ACC112 (cell line): ENCODE data around the gene DOK6.

ENCODE experiments used
- H2AFZ ChIP-seq: fragments of 200-600 bp; sonication (generic); one replicate; pipeline ENCODE4 v1.6.0; 2017; ENCODE audit warnings: antibody characterized with exemption, low read length; ENCODE audit not compliant: unreplicated experiment
- H3K27ac ChIP-seq: fragments of 200-600 bp; sonication (generic); 2 replicates; pipeline ENCODE4 v1.5.1; 2014; ENCODE audit warnings: low read depth, mild to moderate bottlenecking, antibody characterized with exemption, low read length, moderate library complexity
- H3K27me3 ChIP-seq: fragments of 200-600 bp; sonication (generic); 2 replicates; pipeline ENCODE4 v1.6.1; 2014; ENCODE audit warnings: mild to moderate bottlenecking, antibody characterized with exemption, low read length, moderate library complexity, mixed read lengths; ENCODE audit not compliant: insufficient read depth
- H3K36me3 ChIP-seq: fragments of 200-600 bp; sonication (generic); 2 replicates; pipeline ENCODE4 v1.6.1; 2016; ENCODE audit warnings: mild to moderate bottlenecking, antibody characterized with exemption, low read length, moderate library complexity, mixed read lengths; ENCODE audit not compliant: insufficient read depth
- H3K4me1 ChIP-seq: fragments of 200-600 bp; sonication (generic); one replicate; pipeline ENCODE4 v1.6.1; 2016; ENCODE audit warnings: low read length, mixed read lengths; ENCODE audit not compliant: insufficient read depth, unreplicated experiment, control insufficient read depth
- H3K4me3 ChIP-seq: fragments of 200-600 bp; sonication (generic); 2 replicates; pipeline ENCODE4 v1.5.1; 2014; ENCODE audit warnings: mild to moderate bottlenecking, low read depth, low read length
- H3K79me2 ChIP-seq: fragments of 200-600 bp; sonication (generic); one replicate; pipeline ENCODE4 v1.6.0; 2016; ENCODE audit warnings: low read length; ENCODE audit not compliant: control insufficient read depth, unreplicated experiment, insufficient read depth

The DOK6 gene

DNA sequence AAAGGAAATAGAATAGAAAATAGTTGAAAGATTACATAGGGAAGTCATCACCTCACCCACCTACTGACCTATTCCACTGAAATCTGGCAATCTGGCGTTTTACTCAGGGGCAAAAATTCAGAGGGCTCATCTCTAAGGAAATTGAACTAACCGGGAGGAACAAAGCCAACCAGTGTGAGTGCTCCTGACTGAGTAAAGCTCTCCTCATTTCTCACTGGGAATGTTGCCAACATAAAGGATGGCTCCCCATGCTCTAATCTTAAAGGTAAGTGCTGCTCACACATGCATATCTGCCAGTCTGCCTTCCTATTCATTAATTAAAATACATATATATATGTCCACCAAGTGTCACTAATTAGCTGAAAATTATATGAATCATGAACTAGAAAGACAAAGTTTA is 13.5 kb upstream of the DOK6 start:
- Histone ChIP-seq H3K36me3 (no peaks in the 10 kb centered on the region), H3K4me1 (no peaks in the 10 kb centered on the region), H3K4me3 (no peak overlapping the region), H3K79me2 (no peaks in the 10 kb centered on the region), H3K27me3 (no peaks in the 10 kb centered on the region), H2AFZ (no peak overlapping the region), H3K27ac (no peak overlapping the region)

DNA sequence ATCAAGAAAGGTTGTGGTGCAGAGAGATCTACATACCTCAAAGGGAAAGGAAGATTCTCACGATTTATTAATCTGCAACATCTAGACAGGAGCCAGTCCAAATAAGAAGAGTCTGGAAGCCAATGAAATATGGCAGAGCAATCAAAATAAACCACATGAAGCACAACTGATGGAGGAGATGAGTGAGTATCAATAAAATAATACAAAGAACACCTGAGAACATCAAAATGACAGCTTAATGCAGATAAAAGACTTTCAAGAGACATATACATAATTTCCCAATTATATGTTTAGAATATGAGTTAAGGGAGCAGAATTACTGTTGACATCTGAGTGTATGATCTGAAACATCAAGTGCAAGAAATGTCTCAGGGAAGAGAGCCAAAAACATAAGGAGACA is 12.5 kb upstream of the DOK6 start:
- Histone ChIP-seq H3K4me3 (no peak overlapping the region), H3K27ac (no peak overlapping the region), H3K27me3 (no peaks in the 10 kb centered on the region), H3K79me2 (no peaks in the 10 kb centered on the region), H3K36me3 (no peaks in the 10 kb centered on the region), H2AFZ (no peak overlapping the region), H3K4me1 (no peaks in the 10 kb centered on the region)

DNA sequence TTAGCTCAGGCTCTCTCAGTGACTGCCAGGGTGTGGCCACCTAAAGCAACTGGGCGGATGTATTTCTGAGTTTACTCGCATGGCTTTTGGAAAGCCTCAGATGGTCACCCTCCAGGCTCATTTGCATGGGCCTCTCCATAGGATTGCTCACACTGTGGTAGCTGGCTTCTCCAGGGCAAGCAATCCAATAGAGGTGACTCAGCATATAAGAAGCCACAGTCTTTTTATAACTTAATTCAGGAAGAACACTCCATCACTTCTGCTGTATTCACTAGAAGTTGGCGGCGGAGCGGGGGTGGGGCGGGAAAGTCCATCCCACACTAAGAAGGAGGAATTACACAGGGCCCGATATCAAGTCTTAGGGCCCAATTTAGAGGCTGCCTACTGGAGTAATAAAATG is 3.6 kb upstream of the DOK6 start:
- H3K27ac ChIP-seq, result no peak overlapping the region
- no peak overlapping the region for H2AFZ ChIP-seq
- peaks cover 4% of the 10 kb centered on the region for H3K27me3 ChIP-seq
- H3K79me2 ChIP-seq, result no peaks in the 10 kb centered on the region
- no peaks in the 10 kb centered on the region for H3K36me3 ChIP-seq
- H3K4me3 ChIP-seq, result no peak overlapping the region
- no peaks in the 10 kb centered on the region for H3K4me1 ChIP-seq

DNA sequence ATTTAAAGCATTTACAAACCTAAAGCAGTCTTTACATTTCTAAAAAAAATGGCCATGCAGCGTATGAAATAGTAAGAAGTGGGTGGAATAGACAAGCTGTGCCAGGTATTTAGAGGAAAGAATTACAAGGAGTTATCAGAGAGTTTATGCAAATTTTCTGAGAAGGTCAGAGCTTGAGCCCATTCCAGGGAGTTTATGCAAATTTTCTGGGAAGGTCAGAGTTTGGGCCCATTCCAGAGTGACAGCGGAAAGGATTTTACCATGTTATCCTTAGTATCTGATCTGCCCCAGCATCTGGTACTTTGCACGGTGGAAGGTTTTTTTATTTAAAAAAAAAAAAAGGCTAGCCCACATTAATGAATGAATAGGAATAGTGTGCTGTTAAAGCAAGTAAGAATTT is 1.4 kb upstream of the DOK6 start:
- H3K4me1 ChIP-seq, result no peaks in the 10 kb centered on the region
- H3K4me3 ChIP-seq, result no peak overlapping the region
- H3K27me3 ChIP-seq, result peaks cover 17% of the 10 kb centered on the region
- H3K36me3 ChIP-seq, result no peaks in the 10 kb centered on the region
- no peaks in the 10 kb centered on the region for H3K79me2 ChIP-seq
- no peak overlapping the region for H3K27ac ChIP-seq
- H2AFZ ChIP-seq, result no peak overlapping the region

DNA sequence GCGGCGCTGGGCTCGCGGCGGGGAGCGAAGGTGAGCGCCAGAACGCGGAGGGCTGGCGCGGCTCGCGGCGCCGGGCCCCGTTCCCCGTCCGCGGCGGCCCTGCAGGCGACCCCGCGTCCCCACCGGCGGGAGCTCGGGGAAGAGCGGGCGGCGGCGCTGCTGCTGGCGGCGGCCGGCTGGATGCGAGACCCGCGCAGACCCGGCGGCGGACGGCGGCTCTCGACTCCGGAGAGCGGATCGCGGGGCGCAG is 213 bp downstream of the DOK6 start:
- H2AFZ ChIP-seq, result peak overlapping the region; percentile 60
- peak overlapping the region; percentile 75 for H3K4me3 ChIP-seq

DNA sequence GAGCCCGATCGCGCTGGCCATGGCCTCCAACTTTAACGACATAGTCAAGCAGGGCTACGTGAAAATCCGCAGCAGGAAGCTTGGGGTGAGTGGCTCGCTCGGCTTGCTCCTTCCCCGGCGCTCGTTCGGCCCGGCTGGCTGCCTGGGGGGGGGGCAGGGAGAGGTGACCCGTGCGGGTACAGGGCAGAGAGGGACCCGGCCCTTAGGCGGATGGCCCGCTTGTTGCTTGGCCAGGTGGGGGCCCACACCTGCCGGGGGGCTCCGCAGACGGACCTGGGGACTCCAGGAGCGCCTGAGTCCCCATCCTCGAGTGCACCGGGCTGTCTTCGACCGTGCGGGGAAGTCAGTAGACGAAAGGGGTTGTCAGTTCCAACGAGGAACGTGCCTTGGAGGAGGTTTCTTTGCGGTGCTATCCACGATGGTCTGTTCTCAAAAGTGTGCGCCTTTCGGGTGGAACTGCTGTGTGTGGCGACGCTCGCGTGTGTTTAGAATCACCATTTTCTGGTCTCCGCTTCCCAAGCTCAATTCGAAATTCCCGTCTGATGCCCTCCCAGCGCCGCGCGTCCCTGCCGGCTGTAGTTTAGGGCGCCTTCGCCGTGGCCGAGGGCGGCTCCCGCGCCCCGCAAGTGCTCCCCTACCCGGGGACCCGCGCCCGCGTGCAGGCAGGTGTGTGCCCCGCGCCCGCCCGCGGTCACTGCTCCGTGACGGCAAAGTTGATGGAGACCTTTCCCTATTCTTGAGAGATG is 711 bp downstream of the DOK6 start:
- H2AFZ ChIP-seq, result peak overlapping the region; percentile 72
- no peak overlapping the region for H3K27ac ChIP-seq
- H3K79me2 ChIP-seq, result no peaks in the 10 kb centered on the region
- peak overlapping the region; percentile 75 for H3K4me3 ChIP-seq
- H3K36me3 ChIP-seq, result no peaks in the 10 kb centered on the region
- peaks cover 17% of the 10 kb centered on the region for H3K27me3 ChIP-seq
- no peaks in the 10 kb centered on the region for H3K4me1 ChIP-seq

More for the DNA sequence above, 213 bp downstream of the DOK6 start:
- no peaks in the 10 kb centered on the region for H3K36me3 ChIP-seq
- H3K27ac ChIP-seq, result no peak overlapping the region
- no peaks in the 10 kb centered on the region for H3K4me1 ChIP-seq
- no peaks in the 10 kb centered on the region for H3K79me2 ChIP-seq
- peaks cover 17% of the 10 kb centered on the region for H3K27me3 ChIP-seq

DNA sequence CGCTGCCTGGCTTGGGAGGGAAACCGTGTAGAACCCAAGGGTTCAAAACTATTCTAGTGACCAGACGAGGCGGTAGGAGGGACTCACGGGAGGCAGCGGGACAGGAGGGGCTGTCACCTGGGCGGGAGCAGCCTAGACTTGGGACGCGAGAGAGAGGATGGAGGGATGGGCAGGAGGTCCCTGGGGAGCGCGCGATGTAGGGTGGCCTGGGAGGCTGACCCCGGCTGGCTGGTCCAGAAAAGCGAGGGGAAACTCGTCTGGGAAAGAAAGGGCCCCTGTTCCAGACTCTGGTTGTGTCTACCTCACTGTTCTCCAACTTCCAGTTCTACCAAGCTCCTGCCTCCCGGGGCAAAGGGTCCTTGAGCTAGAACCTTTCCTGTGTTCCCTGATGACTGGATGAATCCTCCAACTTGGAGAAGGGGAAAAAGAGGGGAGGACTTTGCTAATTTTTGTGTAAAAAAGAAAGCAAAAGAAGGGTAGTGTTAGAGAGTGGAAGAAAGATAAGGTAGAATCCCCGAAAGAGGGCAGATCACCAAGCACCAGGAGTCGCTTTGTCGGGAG is 1.4 kb downstream of the DOK6 start:
- Histone ChIP-seq H2AFZ (peak overlapping the region; percentile 72), H3K4me3 (peak overlapping the region; percentile 75), H3K27me3 (peaks cover 17% of the 10 kb centered on the region)

DNA sequence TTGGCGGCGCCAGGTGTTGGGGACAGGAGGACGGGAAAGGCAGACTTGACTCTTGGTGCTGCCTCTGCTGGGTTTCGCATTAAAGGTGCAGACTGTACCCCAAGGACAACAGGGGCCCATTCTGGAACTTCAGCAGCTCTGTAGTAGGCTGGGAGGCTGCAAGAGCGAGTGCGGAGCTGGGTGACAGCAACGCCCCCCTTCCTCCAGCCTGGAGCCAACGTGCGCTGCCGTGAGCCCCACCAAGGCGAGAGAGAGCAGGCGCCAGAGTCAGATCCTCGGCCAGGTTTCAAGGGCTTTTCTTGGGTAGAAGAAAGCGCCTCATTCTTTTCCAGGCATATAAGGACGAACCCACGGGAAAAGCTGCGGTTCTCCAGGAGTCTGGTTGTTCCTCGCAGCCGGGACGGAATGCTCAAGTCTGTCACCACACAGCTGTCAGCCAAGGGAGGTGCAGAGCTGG is 1.9 kb downstream of the DOK6 start:
- Histone ChIP-seq H3K27ac (no peak overlapping the region), H3K36me3 (no peaks in the 10 kb centered on the region), H3K4me1 (no peaks in the 10 kb centered on the region), H3K79me2 (no peaks in the 10 kb centered on the region), H3K4me3 (peak overlapping the region; percentile 75; the same call in 1 of the 2 replicates), H3K27me3 (peaks cover 17% of the 10 kb centered on the region), H2AFZ (no peak overlapping the region)

More for the DNA sequence above, 1.4 kb downstream of the DOK6 start:
- Histone ChIP-seq H3K4me1 (no peaks in the 10 kb centered on the region), H3K27ac (no peak overlapping the region), H3K79me2 (no peaks in the 10 kb centered on the region), H3K36me3 (no peaks in the 10 kb centered on the region)

DNA sequence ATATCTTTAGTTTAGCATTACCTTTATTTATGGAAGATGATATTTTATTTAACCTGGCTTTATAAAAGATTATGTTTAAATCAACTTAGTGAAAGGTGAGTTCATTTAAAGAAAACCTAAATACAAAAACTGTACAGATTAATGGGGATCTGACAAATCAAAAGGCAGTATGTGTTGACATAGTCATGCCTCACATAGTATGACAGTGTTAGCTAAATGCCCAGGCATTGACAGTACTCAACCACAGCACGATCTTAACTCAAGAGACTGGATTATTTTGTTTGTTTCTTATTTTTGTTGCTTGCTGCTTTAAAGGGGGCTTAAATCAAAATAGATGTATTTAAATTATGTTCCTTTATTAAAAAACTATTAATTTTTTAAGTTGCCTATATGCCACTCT is 7.8 kb downstream of the DOK6 start:
- Histone ChIP-seq H3K4me3 (no peak overlapping the region), H3K27me3 (no peaks in the 10 kb centered on the region)

DNA sequence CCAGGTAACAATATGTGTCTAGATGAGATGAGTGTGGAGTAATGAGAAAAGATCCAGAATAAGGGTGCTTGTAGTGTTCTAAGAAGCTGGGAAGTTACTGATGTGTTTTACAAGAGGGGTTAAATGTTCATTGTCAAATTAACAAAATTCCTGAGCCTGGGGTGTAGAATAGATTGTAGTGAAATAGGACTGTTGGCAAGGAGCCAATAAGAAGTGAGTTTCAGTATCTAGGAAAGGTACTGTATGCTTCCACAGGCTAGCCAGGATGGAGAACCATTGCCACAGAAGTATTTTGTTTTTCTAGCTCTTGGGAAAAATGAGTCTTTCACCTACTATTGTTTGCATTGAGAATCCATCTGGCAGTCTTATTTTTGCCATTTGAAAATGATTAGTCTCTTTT is 10.5 kb downstream of the DOK6 start:
- H3K4me3 ChIP-seq, result no peak overlapping the region
- no peak overlapping the region for H3K27ac ChIP-seq
- no peaks in the 10 kb centered on the region for H3K36me3 ChIP-seq
- H3K79me2 ChIP-seq, result no peaks in the 10 kb centered on the region
- H3K4me1 ChIP-seq, result no peaks in the 10 kb centered on the region
- H2AFZ ChIP-seq, result no peak overlapping the region
- no peaks in the 10 kb centered on the region for H3K27me3 ChIP-seq

More for the DNA sequence above, 7.8 kb downstream of the DOK6 start:
- H3K36me3 ChIP-seq, result no peaks in the 10 kb centered on the region
- no peak overlapping the region for H2AFZ ChIP-seq
- no peaks in the 10 kb centered on the region for H3K79me2 ChIP-seq
- no peak overlapping the region for H3K27ac ChIP-seq
- H3K4me1 ChIP-seq, result no peaks in the 10 kb centered on the region

DNA sequence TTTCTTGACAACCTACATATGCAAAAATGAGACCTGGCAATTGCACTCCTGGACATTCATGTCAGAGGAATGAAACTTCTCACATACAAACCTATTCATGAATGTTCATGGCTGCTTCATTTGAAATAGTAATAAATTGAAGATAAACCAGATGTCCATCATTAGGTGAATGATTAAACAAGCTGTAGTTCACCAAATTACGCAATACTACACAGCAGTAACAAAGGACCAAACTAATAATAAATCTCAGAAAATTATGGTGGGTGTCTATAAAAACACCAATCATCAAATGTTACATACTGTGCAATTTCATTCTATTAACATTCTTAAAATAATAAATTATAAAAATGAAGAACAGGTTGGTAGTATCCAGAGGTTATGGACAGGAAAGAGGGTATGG is 13.5 kb downstream of the DOK6 start:
- Histone ChIP-seq H3K79me2 (no peaks in the 10 kb centered on the region), H3K27ac (no peak overlapping the region), H2AFZ (no peak overlapping the region), H3K4me1 (no peaks in the 10 kb centered on the region), H3K4me3 (no peak overlapping the region), H3K27me3 (no peaks in the 10 kb centered on the region), H3K36me3 (no peaks in the 10 kb centered on the region)
